NAMALWA (cell line): ENCODE results near the gene HIF3A.
"Not testable (repeated sequence)": the region's sequence is repeated elsewhere in the genome, so short reads cannot be mapped to it uniquely, and the experiment has no call there.

Experiments used
- DNase-seq: peaks from one replicate; pipeline ENCODE4 v3.0.0-alpha.2; 2015; ENCODE audit warnings: low spot score

The HIF3A gene

DNA sequence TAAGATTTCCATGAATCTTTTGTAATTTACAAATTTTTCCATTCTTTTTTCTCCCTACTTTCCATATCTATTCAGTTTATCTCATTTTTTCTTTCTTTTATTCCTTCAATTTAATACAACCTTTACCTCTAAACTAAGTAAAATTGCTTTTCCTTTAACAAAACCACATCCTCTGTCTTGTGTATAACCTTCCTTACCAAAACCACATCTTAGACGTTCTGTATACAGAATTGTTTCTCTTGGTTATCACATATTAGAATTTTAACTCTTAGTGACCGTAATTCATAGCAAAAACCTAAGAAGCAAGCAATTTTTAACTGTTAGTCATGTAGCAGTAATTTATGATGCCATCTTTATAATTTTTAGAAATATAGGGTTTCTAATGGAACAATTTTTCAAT is 65.1 kb downstream of the HIF3A start:
- DNase-seq, result no peak

DNA sequence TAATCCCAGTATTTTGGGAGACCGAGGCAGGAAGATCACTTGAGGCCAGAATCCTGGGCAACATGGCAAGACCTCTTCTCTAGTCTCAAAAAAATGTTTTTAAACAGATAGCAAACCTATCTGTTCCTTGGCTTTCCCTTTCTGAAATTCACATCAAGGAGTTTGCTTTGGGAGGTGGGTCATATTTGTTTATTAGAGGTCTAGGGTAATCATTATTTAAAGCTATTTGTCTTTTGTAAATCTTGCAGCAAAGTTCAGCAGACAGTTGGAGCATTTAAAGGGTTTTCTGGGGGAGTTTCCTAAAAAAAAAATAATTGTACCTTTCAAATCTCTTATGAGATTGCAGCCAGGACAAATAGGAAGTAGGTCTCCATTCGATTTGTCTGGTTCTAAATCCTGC is 67.5 kb downstream of the HIF3A start:
- no peak for DNase-seq

DNA sequence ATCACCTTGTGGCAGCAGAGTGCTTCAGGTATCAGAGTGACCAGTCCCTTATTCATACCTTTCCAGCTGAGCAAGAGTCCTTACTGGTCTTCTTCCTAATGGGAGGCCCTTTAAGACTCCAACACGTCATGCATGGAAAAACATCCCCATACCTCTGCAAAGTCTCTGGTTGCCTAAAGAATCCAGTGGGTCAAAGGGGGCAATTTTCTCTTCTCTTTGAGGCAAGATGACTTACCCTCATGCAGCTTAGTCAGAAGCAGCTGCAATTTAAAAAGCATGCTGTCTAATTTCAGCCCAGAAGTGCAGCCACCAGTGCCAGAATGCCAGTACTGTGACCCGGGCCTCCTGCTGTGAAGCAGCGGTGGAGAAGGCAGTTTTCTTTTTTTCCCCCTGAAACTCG is 68.7 kb downstream of the HIF3A start:
- no peak for DNase-seq

DNA sequence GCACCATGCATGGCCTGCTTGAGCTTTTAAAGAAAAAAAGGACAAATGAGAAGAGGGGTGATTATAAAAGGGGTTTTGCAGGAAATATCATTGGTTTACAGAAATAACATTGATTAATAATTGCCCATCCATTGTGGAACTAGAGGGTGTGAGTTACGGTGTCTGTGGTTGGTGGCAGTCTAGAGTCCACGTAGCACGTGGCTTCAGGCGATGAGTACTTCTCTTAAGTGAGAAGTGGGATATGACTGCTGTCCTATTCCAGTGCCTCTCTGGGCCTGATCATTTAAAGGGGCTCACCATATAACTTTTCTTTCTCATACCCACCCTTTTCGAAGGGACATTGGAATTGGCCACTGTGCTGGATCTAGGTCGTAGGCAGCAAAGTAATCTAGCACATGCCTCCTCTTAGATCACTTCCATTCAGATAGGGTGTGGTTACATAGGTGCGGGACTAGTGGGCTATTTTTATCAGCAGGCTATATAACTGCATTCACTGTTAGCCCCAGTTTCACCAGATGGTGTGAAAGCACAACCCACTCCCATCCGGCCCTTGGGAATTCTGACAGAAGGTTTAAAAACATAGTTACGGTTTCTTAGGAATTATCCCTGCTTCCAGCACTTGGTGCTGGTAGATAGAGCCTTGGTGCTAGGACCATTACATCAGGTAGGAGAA is 69.9 kb downstream of the HIF3A start:
- no peak for DNase-seq

DNA sequence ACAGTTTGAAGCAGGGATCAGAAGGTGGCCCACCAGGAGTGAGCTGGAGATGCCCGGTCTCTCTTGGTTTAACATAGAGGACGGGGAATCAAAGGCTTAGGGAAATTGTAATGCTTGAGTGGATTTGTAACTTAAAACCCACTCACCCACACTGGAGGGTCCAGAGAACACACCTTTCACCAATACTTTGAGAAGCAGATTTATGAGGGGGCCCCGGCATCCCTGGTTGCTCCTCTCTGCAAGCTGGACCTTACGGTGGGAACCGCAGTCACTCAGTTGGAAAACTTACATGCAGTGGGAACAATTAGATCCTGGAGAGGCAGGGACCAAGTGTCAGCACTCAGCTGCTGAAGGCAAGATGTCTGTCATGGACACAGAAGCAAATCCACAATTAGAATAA is 70.6 kb downstream of the HIF3A start:
- no peak for DNase-seq

DNA sequence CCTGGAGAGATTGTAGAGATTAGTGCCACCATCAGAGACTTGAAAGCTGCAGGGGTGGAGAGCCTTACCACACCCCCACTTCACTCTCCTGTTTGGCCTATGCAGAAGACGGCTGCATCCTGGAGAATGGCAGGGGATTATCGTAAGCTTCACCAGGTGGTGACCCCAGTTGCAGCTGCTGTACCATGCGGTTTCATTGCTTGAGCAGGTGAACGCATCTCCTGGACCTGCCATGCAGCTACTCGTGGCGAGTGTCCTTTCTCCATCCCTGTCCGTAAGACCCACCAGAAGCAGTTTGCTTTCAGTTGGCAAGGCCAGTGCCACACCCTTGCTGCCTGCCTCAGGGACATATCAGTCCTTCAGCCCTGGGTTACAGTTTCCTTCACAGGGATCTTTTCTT is 71.3 kb downstream of the HIF3A start:
- DNase-seq, result no peak

DNA sequence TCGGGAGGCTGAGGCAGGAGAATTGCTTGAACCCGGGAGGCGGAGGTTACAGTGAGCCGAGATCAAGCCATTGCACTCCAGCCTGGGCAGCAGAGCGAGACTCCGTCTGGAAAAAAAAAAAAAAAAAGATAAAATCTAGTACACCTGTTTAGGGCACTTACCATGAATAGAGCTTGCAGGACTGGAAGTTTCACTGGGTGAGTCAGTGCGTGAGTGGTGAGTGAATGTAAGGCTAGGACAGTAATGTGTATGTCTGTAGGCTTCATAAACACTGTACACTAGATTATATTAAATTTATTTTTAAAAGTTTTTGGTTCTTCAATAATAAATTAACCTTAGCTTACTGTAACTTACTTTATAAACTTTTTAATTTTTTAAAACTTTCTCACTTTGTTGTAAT is 73.0 kb downstream of the HIF3A start:
- DNase-seq, result no peak

DNA sequence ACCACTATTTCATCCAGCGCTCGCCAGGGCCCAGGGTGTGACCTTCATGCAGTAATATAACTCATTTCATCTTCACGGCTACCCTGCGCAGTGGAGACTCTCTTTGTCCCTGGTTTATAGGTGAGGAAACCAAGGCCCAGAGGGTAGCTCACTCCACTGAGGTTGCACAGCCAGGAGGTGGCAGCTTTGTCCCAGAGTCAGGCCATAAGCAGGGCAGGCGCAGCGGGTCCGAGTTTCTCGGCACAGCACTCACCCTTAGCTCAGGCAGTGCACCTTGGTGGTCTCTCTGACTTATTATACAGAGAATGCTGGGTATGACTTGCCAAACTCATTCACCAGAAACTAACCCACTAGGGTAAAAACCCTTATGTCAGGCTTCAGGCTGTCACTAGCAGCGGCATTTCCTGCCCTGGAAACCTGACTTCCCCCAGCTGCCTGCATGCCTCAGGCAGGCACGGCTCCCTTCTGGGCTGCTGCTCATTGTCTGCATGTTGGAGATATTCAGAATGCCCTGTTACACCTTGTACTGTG is 74.6 kb downstream of the HIF3A start:
- no peak for DNase-seq

DNA sequence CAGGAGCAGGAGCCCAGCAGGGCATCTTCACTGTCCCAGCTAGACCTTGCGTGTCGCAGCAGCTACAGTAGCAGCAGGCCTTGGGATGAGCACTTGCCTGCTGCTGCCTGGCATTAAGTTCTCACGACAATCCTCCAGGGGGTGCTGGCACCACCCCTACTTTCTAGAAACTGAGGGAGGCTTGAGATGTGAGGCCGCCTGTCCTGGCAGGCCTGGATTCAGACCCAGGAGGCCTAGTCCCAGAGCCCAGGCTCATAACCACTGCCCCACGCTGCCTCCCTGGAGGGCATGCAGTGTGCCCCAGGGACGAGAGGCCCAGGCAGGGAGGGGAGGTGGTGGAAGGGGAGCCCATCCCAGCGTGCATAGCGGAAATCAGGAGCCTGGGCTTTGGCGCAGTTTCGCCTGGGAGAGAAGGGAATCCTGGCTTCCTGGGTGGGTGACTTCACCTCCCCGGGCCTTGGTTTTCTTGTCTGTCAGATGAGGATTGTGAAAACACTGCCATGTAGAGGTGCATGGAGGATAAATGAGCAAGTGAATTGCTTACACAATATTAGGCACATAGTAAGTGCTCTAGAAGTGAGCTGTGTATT is 76.2 kb downstream of the HIF3A start:
- DNase-seq, result no peak

DNA sequence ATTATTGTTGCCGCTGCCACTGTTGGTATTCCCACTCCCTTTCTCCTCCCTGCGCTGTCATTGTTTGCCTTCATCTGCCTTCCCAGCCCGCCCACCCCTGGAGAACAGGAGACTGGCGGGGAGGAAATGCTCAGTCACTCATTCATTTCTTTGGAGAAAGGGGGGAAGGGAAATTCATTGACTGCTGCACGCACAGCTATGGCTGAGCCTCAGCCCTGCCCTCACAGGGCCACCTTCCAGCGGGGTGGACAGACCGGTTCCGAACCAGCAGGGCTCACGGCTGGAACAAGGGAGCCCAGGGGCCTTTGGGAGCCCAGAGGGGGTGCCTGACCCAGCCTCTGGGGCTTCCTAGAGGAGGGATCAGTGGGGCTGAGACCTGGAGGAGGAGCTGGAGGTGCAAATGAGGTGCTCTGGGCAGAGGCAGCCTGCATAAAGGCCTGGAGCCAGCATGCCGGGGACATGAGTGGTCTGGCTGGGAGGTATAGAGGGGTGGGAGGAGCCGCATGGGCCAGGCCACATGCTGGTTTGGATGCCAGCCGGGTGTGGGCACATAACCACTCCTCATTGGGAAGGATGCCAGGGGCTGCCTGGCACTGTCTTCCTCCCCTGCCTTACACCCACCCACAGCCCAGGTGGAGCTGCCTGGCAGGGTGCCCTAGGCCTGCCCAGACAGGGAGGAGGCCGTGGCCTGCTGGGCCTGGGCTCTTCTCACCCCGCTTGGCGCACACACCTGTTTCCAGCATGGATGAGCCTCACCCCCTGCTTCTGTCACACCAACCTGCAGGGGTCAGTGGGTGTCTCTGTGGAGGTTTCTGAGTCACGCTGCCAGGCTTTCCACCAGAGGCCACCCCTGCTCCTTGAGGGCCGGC is 76.9 kb downstream of the HIF3A start:
- no peak for DNase-seq

DNA sequence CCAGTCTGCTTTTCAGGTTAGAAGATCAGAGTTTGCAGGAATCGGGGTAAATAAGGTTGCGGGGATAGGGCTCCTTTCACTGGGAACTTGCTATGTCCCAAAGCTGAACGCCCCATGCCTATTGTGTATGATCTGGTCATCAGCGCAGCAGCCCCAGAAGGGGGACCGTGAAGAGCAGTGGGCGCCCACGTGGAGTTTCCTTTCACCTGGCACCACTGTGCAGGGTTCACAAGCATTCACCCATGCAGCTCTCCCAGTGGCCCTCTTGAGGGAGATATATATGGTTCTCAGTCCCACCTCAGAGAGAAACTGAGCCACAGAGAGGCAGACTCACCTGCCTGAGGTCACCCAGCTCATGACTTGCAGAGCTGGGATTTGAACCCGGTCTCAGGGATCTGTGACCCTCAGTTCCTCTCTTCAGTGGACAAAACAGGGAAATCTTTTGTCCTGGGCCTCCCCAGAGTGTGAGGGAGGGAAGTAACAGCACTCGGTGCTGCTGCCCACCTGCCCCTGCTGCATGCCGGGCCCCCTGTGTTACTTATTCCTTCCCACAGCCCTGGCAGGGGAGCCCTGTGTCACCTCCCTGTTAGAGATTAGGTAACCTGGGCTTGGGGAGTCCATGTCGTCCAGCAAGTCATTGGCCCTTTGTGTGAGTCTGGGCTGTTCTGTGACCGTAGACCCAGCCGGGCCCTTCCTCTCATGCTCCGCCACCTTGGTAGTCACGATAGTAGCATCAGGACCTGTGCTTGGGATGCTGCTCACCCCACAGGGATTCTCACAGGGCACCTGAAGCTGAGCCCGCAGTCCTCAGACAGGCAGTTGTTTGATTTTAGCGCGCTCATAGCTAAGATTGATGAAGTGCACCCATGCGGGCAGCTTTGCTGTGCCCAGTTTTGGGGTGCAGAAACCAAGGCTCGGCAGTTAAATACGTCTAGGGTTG is 78.0 kb downstream of the HIF3A start:
- no peak for DNase-seq

DNA sequence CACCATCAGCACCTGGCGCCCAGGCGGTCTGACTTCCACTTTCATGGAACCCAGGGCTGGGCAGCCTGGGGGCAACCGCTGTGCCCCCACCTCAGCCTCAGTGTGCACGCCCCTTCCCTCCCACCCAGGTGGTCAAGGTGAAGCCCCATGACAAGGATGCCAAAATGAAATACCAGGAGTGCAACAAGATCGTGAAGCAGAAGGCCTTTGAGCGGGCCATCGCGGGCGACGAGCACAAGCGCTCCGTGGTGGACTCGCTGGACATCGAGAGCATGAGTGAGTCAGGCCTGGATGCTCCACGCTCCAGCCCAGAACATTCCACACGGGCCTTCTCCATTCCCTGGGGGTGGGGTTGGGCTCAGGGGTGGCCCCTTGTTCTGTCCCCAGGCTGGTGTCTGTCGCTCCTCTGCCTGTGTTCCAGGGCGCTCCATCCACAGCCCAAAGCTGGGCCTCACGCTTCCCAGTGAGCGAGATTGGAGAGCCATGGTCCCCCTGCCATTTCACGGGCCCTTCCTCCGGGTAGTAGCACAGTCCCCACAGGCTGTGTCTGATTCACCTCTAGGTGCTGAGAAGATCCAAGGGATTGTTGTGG is 78.7 kb downstream of the HIF3A start:
- not testable (repeated sequence) for DNase-seq

DNA sequence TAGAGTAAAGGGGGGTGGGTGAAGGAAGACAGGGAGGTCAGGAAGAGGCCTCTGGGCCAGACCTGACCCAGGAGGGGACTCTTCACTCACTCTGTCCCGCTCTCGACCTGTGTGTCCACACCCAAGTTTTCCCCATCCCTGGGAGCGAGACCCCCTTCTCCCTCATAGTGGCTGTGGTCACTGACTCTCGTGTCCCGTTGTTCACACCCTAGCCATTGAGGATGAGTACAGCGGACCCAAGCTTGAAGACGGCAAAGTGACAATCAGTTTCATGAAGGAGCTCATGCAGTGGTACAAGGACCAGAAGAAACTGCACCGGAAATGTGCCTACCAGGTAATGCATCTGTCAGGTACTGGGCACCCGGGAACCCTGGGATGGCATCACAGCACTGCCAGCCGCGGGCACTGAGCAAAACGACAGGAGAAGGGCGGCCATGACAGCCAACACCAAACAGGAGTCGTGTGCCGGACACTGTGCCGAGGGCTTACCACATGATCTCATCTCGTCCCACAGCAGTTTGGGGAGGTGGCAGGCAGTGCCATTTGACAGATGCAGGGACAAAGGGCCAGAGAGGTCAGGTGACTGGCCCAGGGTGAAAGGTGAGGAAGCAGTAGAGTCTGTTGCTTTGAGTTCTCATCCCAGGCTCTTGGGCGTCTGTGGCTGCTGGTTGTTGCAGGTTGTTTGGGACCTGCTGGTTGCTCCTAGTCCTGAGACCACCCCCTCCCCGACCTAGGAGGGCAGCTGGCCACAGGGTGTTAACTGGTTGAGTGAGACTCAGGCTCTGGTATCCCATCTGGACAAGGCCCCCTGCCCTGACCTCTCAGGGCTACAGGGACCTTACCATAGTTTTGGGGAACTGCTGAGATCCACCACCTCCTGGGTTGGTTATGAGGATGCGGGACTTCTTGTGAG is 79.7 kb downstream of the HIF3A start:
- DNase-seq, result no peak

DNA sequence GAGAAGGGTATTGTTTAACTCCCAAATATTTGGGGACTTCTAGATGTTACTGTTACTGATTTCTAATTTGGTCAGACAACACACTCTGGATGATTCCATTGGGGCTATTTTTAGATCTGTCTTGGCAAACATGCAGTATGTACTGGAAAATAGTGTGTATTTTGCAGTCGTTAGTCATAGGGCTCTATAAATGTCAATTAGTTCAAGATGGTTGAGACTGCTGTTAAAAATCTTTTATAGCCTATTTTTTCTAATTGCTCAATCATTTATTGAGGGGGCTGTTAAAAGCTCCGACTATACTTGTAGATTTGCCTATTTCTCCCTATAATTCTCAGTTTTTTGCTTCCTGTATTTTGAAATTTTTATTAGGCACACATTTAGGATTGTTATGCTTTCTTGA is 81.4 kb downstream of the HIF3A start:
- no peak for DNase-seq

DNA sequence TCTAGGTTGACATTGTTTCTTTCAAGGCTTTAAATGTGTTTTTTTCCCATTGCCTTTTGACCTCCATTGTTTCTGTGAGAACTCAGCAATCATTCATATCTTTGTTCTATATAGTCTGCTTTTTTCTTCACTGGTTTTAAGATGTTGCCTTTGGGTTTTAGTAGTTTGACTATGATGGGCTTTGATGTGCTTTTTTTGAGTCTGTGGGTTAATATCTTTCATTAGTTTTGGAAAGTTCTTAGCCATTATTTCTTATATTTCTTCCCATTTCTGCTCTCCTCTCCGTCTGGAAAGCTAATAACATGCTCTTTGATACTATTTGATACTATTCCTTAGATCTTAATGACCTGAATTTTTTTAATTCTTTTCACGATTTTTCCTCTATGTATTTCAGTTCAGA is 83.8 kb downstream of the HIF3A start:
- DNase-seq, result no peak

DNA sequence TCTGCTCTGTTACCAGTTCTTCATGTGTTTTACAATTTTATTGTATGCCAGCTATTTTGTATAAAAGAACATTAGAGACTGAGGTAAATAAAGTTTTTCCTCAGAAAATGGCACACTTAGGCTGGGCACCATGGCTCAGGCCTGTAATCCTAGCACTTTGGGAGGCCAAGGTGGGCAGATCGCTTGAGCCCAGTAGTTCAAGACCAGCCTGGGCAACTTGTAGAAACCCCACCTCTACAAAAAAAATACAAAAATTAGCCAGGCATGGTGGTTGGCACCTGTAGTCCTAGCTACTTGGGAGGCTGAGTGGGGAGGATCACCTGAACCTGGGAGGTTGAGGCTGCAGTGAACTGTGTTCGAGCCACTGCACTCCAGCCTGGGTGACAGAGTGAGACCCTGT is 84.5 kb downstream of the HIF3A start:
- DNase-seq, result no peak

DNA sequence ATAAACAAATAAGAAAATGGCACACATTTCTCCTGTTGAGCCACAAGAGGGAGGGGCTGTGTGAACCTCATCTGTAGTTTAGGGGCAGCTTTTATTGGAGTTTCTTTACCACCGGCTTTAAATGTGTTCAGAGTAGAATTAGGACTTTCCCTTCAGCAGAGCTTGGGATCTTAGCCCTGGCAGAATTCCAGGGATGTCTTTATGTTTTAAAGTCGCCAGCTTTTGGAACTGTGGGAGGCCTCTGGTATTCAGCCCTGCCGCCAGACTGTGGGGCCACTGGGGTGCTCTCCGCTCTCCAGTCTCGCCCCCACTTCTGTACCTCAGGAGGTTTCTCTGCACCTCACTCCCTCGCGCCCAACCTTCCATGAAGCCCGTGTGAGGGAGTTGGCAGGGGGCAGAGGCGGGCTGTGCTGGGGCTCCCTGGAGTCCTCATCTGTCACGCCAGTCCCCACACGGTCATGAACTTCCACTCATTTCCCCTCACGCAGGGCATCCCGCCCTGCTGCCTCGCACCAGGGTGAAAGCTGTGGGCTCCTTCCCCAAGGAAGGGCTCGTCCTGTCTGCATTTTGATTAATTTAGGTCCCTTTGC is 85.0 kb downstream of the HIF3A start:
- DNase-seq, result no peak

DNA sequence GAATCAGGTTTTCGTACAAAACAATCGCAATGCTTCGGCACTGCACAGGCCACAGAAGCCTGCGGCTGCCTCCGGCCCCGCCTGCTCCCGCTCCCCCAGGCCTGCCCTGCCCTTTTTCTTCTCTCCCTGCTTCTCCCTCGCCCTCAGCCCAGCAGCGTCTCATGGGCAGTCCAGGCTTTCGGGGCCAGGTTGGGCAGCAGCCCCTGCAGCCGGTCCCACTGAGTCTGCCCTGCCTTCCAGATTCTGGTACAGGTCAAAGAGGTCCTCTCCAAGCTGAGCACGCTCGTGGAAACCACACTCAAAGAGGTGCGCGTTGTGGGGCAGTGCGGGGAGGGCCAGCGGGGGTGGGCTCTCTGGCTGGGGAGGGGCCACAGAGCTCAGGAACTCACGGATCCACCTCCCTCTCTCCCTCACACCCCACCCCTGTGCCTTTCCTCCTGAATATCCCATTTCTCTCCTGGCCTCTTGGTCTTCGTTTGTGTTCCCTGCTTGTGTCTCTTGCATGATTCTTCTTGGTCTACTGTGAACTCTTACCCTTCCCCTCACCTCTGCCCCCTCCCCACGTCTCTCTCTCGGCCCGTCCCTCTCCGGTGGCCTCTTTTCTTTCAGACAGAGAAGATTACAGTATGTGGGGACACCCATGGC is 86.5 kb downstream of the HIF3A start:
- no peak for DNase-seq

DNA sequence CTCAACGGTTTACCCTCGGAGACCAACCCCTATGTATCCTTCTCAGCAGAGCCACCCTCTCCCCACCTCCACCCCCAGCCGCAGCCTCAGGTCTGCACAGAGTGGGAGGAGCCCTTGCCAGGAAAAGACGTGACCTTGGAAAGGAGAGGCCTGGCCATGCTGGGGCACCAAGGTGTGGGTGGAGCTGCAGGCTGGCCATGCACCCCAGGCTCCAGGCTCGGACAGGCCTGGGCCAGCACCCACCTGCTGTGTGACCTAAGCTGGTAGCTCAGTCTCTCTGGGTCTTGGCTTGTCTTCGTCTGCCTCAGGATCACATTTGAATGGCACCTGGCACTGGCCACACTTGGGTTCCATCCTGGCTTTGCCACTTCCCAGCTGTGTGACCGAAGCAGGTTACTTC is 87.0 kb downstream of the HIF3A start:
- DNase-seq, result no peak

DNA sequence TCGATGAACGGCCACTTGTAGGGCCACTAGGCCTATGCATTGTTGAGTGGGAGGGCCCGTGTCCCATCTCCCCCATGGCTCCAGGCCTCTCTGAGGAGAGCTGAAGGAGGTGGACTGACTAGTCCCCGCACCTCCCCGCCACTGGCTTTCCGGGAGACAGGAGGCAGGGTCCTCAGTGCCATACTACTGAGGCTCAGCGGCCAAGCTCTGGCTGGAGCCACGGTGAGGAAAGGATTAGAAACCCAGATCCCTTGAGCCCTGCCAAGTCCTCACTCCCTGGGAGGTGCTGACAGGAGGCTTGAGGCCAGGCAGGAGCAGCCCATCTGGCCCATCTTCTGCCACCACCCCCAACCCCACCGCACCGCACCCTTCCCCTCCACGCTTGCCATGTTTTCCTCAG is 87.6 kb downstream of the HIF3A start:
- no peak for DNase-seq
